ENCODE data around the gene OSBPL5. TPM values are rescaled to one million over a fixed set of nuclear protein-coding genes. Genes with fewer than 3 reads are reported as not detected.

OSBPL5 gene
- total RNA-seq, 4 donors from 2014 or later, result 9.2 to 18.5 (median 14.0) TPM

DNA sequence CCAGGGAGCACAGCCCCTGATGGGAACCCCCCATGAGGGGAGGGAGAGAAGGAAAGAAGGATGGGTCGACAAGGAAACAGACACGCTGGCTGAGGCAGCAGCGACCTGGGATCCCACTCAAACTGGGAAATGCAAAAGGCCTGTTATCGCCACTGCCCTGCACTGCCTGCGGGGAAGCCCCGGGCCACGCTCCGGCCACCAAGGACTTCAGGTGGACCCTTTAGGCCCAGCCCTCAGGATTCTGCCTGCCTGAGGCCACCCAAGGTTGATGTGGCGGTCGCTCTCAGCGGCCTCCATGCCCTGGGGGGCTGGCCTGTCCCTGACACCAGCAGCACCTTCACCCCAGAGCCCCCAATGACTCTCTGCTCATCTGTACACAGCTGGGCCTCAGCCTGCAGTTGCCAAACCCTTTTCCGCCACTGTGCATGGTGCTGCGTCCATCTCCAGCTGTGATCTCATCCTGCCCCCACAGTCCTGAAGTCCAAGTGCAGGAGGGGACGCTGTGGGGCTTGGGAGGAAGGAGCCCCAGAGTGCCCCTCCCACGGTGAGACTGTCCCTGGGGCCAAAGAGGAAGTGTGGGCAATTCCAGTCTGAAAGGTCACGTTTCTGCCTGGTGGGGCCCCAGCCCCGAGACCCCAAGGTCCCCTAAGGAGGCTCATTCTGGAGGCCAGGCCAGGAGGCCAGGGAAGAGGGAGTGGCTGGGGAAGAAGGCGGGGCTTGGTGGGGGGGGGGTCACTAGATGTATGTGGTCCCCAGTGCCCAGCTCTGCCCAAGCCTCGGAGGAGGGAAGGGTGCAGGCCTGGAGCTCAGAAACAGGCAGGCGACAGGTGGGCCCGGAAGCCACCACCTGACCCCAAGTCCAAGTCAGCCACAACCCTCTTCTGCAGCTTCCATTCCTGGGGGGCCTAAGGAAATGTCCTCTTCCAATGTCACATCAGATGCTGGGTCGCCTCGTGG is 31.6 kb downstream of the OSBPL5 start:
- in situ Hi-C loops (cut with MboI; ENCODE audit: low sequenced_read_pairs in 4 of 4) (no loop called here), intact Hi-C loops (cut with DNase I; ENCODE audit: low total_unique reads) (no loop called here)
- ATAC-seq (no peak), DNase-seq (peak in 1 of 2 donors; percentile 6)
- H3K4me1 ChIP-seq, result peaks cover 0 to 6% of the 10 kb centered on the region in 2 donors
- H3K9me3 ChIP-seq, result no peaks in the 10 kb centered on the region
- no peak overlapping the region for H3K4me3 ChIP-seq
- no peaks in the 10 kb centered on the region for H3K36me3 ChIP-seq
- no peak for TF ChIP-seq CTCF (IDR thresholded peaks at IDR 0.05 in 4 of 5, conservative IDR thresholded peaks at IDR 0.05 in 1 of 5)
- no peak for TF ChIP-seq POLR2A (IDR thresholded peaks at IDR 0.05)
- H3K27me3 ChIP-seq, result no peaks in the 10 kb centered on the region
- H3K27ac ChIP-seq, result no peak overlapping the region

DNA sequence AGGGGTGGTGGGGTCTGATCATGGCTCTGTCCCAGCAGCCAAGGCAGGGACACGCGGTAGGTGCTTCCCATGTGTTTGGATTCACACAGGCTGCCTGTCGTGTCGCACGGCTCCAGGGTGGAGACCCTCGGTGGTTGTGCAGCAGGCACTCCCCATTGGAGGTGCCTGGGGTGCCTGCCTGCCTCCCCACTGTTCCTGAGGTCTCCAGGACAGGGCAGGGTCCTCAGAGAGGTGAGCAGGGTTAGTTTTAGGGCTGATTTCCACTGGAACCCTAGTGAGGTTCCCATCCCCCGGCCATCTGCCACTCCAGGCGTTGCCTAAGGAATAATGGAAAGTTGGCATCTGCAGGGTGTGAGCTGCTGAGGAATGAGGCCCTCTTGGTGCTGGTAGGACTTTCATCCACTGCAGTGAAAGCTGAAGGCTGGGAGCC is 32.3 kb downstream of the OSBPL5 start:
- H3K9me3 ChIP-seq, result no peaks in the 10 kb centered on the region
- no peaks in the 10 kb centered on the region for H3K36me3 ChIP-seq
- H3K27me3 ChIP-seq, result no peaks in the 10 kb centered on the region
- in situ Hi-C loops (cut with MboI; ENCODE audit: low sequenced_read_pairs in 4 of 4), result no loop called here
- no peak for TF ChIP-seq CTCF (IDR thresholded peaks at IDR 0.05 in 4 of 5, conservative IDR thresholded peaks at IDR 0.05 in 1 of 5)
- no peak for TF ChIP-seq POLR2A (IDR thresholded peaks at IDR 0.05)
- peak in 1 of 2 donors; percentile 8 for DNase-seq
- intact Hi-C loops (cut with DNase I; ENCODE audit: low total_unique reads), result no loop called here
- H3K4me1 ChIP-seq, result peaks cover 0 to 6% of the 10 kb centered on the region in 2 donors
- no peak overlapping the region for H3K4me3 ChIP-seq
- no peak overlapping the region for H3K27ac ChIP-seq
- no peak for ATAC-seq

GRCh38 chr11:3132271-3132781 is 32.8 kb downstream of the OSBPL5 start:
- DNase-seq (no peak), ATAC-seq (no peak)
- Histone ChIP-seq H3K27ac (no peak overlapping the region), H3K9me3 (no peaks in the 10 kb centered on the region), H3K4me1 (peaks cover 2 to 6% of the 10 kb centered on the region in 2 donors), H3K4me3 (no peak overlapping the region), H3K36me3 (no peaks in the 10 kb centered on the region), H3K27me3 (no peaks in the 10 kb centered on the region)
- in situ Hi-C loops (cut with MboI; ENCODE audit: low sequenced_read_pairs in 4 of 4) (no loop called here), intact Hi-C loops (cut with DNase I; ENCODE audit: low total_unique reads) (no loop called here)
- TF ChIP-seq POLR2A (IDR thresholded peaks at IDR 0.05) (no peak), CTCF (IDR thresholded peaks at IDR 0.05 in 4 of 5, conservative IDR thresholded peaks at IDR 0.05 in 1 of 5) (no peak)

- no peaks in the 10 kb centered on the region for H3K27me3 ChIP-seq
- in situ Hi-C loops (cut with MboI; ENCODE audit: low sequenced_read_pairs in 4 of 4) (no loop called here), intact Hi-C loops (cut with DNase I; ENCODE audit: low total_unique reads) (no loop called here)
- H3K27ac ChIP-seq, result no peak overlapping the region
- ATAC-seq (no peak), DNase-seq (no peak)
- H3K4me1 ChIP-seq, result peaks cover 10 to 12% of the 10 kb centered on the region in 2 donors
- no peak overlapping the region for H3K4me3 ChIP-seq
- TF ChIP-seq CTCF (IDR thresholded peaks at IDR 0.05 in 4 of 5, conservative IDR thresholded peaks at IDR 0.05 in 1 of 5) (no peak), POLR2A (IDR thresholded peaks at IDR 0.05) (no peak)
- no peaks in the 10 kb centered on the region for H3K36me3 ChIP-seq
- H3K9me3 ChIP-seq, result no peaks in the 10 kb centered on the region
These were observed 33.7 kb downstream of the OSBPL5 start for GRCh38 chr11:3131330-3131941.

All from gastrocnemius medialis (tissue), 4 donors.